Fibroblast of lung (primary cell): Measurements from ENCODE around the gene NMRK1. TPM values are rescaled to one million over a fixed set of nuclear protein-coding genes. Genes with fewer than 3 reads are reported as not detected.

Experiments used
- DNase-seq, 2 donors: peaks; one replicate each; pipeline versions ENCODE4 v3.0.0 to v3.0.0-alpha.2; 2010; ENCODE audit warnings: low read depth in 2 of 2
- H2AFZ ChIP-seq: 2 replicates; pipeline ENCODE4 v1.5.1; 2012; ENCODE audit warnings: low read length, control low read depth, inconsistent platforms
- H3K27ac ChIP-seq: 2 replicates; pipeline ENCODE4 v1.5.1; 2011; ENCODE audit warnings: low read length, control low read depth; ENCODE audit not compliant: insufficient read depth
- H3K27me3 ChIP-seq: 2 replicates; pipeline ENCODE4 v1.5.1; 2011; ENCODE audit warnings: mild to moderate bottlenecking, low read length; ENCODE audit not compliant: control insufficient read depth, insufficient read depth
- H3K36me3 ChIP-seq: 2 replicates; pipeline ENCODE4 v1.5.1; 2011; ENCODE audit warnings: low read length; ENCODE audit not compliant: control insufficient read depth, insufficient read depth
- H3K4me1 ChIP-seq: 2 replicates; pipeline ENCODE4 v1.5.1; 2011; ENCODE audit warnings: low read length; ENCODE audit not compliant: control insufficient read depth, insufficient read depth; ENCODE audit errors: extremely low read depth
- H3K4me2 ChIP-seq: 2 replicates; pipeline ENCODE4 v1.5.1; 2011; ENCODE audit warnings: low read length, control low read depth; ENCODE audit not compliant: insufficient read depth; ENCODE audit errors: extremely low read depth
- H3K4me3 ChIP-seq, 4 experiments: fragments of 200-600 bp in 1 of 4; sonication (generic) in 1 of 4; replicated peaks in 1 of 4; 2 replicates each; pipeline ENCODE4 v1.5.1; 2011 to 2016; ENCODE audit warnings: low read length in 4 of 4, low read depth in 3 of 4, mild to moderate bottlenecking in 3 of 4, control low read depth in 2 of 4, inconsistent platforms in 1 of 4, mixed read lengths in 1 of 4; ENCODE audit not compliant: insufficient read depth in 1 of 4; ENCODE audit errors: control extremely low read depth in 1 of 4
- H3K79me2 ChIP-seq: 2 replicates; pipeline ENCODE4 v1.5.1; 2012; ENCODE audit warnings: mild to moderate bottlenecking, low read length, inconsistent platforms; ENCODE audit not compliant: control insufficient read depth, insufficient read depth
- H3K9ac ChIP-seq: 2 replicates; pipeline ENCODE4 v1.5.1; 2011; ENCODE audit warnings: mild to moderate bottlenecking, low read length, control low read depth; ENCODE audit not compliant: insufficient read depth
- H3K9me3 ChIP-seq: 2 replicates; pipeline ENCODE4 v1.5.1; 2012; ENCODE audit warnings: low read depth, low read length; ENCODE audit not compliant: control insufficient read depth, insufficient read depth
- H4K20me1 ChIP-seq: 2 replicates; pipeline ENCODE4 v1.5.1; 2011; ENCODE audit warnings: low read length; ENCODE audit not compliant: control insufficient read depth, insufficient read depth; ENCODE audit errors: extremely low read depth
- CTCF ChIP-seq, 2 donors: IDR thresholded peaks in 1 of 2; conservative IDR thresholded peaks in 1 of 2; 1 replicate in 1 of 2; 2 replicates in 1 of 2; pipeline ENCODE4 v1.5.1; 2011 to 2012; ENCODE audit warnings: low read length in 2 of 2, control low read depth in 1 of 2, inconsistent platforms in 1 of 2, low read depth in 1 of 2, mild to moderate bottlenecking in 1 of 2
- EZH2 ChIP-seq: IDR thresholded peaks from 2 replicates; pipeline ENCODE4 v1.5.1; 2012; ENCODE audit warnings: low read length, control low read depth, mild to moderate bottlenecking; ENCODE audit errors: missing control alignments
- polyA plus RNA-seq, 2 donors: library from polyadenylated mRNA; depleted of rRNA in 1 of 2; stranded (reverse) in 1 of 2; unstranded in 1 of 2; fragments of >200 nt; gene quantifications; 2 replicates each; pipeline ENCODE4 v1.2.1, GENCODE V29; 2011 to 2012; ENCODE audit warnings: missing spikeins in 1 of 2
- total RNA-seq: library from RNA; depleted of rRNA; stranded (reverse); fragments of >200 nt; gene quantifications from 2 replicates; pipeline ENCODE4 v1.2.1, GENCODE V29; 2014

NMRK1 gene
- total and polyA plus RNA-seq, 2 donors (not counting 1 experiment from before 2014, with no cell fraction given) = 19.4 to 33.9 TPM

GRCh38 chr9:75061169-75061568 is 26.8 kb downstream of the NMRK1 start:
- DNase-seq = no peak
- Histone ChIP-seq H2AFZ (no peak overlapping the region), H3K9me3 (no peaks in the 10 kb centered on the region), H3K36me3 (no peaks in the 10 kb centered on the region), H3K9ac (no peak overlapping the region), H3K4me1 (peaks cover 7% of the 10 kb centered on the region), H3K4me3 (no peak overlapping the region), H3K79me2 (no peaks in the 10 kb centered on the region), H3K27me3 (no peaks in the 10 kb centered on the region), H3K4me2 (no peak overlapping the region), H3K27ac (no peak overlapping the region), H4K20me1 (no peaks in the 10 kb centered on the region)
- no peak for TF ChIP-seq CTCF (conservative IDR thresholded peaks at IDR 0.05 in 1 of 2, IDR thresholded peaks at IDR 0.05 in 1 of 2; ENCODE audit: low read depth in 1 of 2, low read length in 2 of 2)
- TF ChIP-seq EZH2 = no peak

- TF ChIP-seq CTCF (conservative IDR thresholded peaks at IDR 0.05 in 1 of 2, IDR thresholded peaks at IDR 0.05 in 1 of 2; ENCODE audit: low read depth in 1 of 2, low read length in 2 of 2) = no peak
- TF ChIP-seq EZH2 = no peak
- Histone ChIP-seq H3K9ac (no peak overlapping the region), H3K4me3 (no peak overlapping the region), H3K9me3 (no peaks in the 10 kb centered on the region), H3K79me2 (no peaks in the 10 kb centered on the region), H3K4me1 (no peaks in the 10 kb centered on the region), H3K4me2 (no peak overlapping the region), H2AFZ (no peak overlapping the region), H3K36me3 (no peaks in the 10 kb centered on the region), H3K27me3 (no peaks in the 10 kb centered on the region), H4K20me1 (no peaks in the 10 kb centered on the region), H3K27ac (no peak overlapping the region)
- peak; percentile 7 to 20 for DNase-seq
Measured at GRCh38 chr9:75054368-75055001, 33.5 kb downstream of the NMRK1 start.

GRCh38 chr9:75053869-75054268 is 34.1 kb downstream of the NMRK1 start:
- Histone ChIP-seq H3K9me3 (no peaks in the 10 kb centered on the region), H3K4me2 (no peak overlapping the region), H4K20me1 (no peaks in the 10 kb centered on the region), H3K79me2 (no peaks in the 10 kb centered on the region), H3K27me3 (no peaks in the 10 kb centered on the region), H3K4me3 (no peak overlapping the region), H2AFZ (no peak overlapping the region), H3K36me3 (no peaks in the 10 kb centered on the region), H3K9ac (no peak overlapping the region), H3K27ac (no peak overlapping the region), H3K4me1 (no peaks in the 10 kb centered on the region)
- DNase-seq = no peak
- TF ChIP-seq EZH2 (no peak), CTCF (conservative IDR thresholded peaks at IDR 0.05 in 1 of 2, IDR thresholded peaks at IDR 0.05 in 1 of 2; ENCODE audit: low read depth in 1 of 2, low read length in 2 of 2) (no peak)
